HK-2 (cell line): ENCODE data around the gene SZRD1.

ENCODE experiments used
- DNase-seq: peaks from one replicate; pipeline ENCODE4 v3.0.0-alpha.2; 2018; ENCODE audit not compliant: unreplicated experiment

Gene SZRD1

GRCh38 chr1:16438924-16439323 lies 71.9 kb downstream of the SZRD1 start:
- no peak for DNase-seq

DNA sequence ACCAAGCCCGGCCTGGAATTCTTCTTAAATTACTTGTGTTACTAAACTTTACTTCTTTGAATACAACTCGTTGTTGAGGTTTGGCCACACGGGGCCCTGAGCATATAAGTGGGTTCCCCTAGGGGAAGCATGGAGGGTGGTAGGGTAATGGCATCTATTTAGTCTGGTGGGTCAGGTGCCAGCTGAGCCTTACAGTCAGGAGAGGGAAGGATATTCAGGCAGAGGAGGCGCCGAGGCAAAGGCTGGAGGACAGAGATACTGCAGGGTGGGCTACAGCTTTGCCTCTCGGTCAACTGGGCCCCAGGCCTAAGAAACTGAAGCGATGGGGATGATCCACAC lies 73.1 kb downstream of the SZRD1 start:
- no peak for DNase-seq

DNA sequence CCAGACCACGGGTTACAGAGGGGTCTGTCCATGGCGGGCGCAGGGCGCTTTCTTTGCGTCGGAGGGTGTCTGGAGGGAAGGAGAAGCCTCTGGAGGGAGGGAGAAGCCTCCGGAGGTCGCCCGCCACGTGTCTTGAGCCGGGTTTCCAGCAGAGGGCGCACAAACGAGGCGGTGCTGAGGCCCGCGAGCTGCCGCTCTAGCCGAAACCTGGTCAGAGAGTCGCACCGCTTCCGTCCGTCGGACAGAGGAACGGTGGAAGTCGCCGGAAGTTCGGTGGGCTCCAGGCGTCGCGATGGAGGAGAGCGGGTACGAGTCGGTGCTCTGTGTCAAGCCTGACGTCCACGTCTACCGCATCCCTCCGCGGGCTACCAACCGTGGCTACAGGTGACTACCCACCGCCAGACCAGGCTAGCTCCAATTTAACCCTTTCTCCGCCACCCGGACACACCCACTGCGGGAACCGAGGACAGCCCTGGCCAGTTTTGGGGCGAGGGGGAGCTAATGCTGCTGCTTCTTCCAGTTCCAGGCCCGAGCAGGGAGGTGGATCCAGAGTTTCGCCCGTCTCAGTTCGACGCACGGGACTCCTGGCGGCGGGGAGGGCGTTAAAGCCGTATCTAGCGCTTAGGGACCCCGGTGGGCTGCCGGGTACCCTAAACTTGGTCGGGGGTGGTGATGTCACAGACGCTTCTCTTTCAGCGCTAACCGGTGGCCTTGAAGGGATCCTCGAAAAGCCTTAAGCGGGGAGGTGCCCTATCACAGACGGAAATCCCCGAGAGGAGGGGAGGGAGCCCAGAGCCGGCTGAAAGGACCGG lies 73.6 kb downstream of the SZRD1 start, which contains the start of gene NECAP2:
Gene NECAP2, plus strand, starts transcription at position 255 of the 812 bp plus-strand sequence. Its CDS starts 38 bp downstream, at position 293.
- DNase-seq, result peak; percentile 96

DNA sequence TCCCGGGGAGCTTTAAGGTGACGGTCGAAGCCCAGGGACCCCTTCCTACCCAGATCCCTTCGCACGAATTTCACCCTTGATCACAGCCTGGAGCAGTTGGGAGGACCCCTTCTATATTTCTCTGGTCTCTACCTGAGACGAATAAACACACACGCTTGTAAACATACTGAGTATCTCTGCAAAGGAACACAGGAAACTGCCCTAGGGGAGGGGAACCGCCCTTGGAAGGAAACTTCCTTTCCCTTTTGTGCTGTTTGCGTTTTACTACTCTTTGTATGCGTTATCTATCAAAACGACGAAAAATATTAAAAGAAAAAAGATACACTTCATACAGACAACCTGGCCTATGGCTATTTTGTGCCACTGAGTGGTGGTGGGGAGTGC lies 74.2 kb downstream of the SZRD1 start:
- DNase-seq, result no peak

DNA sequence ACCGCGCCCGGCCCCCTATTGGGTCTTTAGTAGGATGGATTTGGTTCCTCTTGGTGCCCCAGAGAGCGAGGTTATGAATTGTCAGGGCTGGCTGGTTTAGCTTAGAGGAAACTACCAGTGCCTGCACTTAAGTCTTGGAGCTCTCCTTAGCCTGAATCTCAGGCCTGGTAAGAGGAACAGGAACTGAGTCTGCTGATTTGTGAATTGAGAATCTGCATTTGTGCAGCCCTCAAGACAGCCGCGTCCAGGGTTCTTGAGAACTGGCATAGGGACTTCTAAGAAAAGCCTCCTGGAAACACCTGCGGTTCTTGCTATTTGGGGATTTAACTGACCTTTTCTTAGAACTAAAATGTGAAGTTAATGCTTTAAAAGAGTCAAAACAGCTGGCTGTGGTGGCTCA lies 75.2 kb downstream of the SZRD1 start:
- DNase-seq, result no peak

DNA sequence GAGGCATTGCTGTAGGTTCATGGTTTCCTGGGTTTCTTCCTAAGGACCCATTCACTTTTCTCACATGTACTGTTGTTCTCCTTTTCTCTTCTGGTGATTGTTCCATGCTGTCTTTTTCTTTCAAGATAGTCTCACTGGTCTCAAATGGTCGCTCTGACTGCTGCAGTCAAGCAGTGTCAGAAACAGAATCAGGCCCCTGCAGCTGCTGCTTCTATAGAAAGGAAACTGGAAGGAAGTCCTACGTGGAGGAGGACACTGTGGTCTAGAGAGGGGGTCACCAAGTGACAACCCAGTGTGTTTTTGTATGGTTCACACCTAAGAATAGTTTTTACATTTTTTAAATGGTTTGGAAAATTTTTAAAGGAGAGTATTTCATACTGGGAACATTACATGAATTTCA lies 75.9 kb downstream of the SZRD1 start:
- no peak for DNase-seq

DNA sequence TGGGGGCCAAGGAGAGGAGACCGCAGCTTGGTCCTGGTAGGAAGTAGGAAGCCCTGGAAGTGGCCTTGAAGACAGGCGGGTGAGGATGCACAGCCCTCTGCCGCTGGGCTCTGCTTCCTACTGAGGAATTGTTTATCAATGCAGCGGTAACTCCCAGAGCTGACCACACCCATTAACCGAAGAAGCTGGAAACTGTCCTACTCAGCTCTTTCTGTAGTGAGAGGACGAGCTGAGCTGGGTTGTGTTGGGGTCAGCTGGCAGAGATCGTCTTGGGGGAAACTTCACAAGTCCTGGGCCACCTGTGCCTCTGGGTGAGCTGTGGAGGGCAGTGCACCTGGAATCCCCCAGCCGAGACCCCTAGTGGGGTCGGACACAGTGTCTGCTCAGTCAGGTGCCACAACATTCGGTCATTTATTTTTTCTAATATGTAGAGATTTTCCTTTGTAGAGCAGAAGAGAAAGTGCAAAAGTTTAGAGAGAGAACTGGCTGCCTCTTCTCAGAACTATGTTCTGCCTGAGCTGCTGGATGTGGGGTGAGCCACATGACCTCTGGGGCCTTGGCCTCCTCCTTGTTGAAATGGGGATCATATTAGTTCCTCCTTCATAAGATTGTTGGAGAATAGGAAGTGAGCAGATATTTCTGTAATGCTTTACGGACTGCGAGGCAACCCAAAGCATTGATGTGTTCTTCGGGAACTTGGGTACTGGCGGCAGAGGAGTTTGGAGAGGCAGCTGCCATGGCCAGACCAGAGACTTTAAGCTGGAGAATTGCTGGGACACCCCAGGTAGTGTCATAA lies 77.1 kb downstream of the SZRD1 start:
- no peak for DNase-seq

DNA sequence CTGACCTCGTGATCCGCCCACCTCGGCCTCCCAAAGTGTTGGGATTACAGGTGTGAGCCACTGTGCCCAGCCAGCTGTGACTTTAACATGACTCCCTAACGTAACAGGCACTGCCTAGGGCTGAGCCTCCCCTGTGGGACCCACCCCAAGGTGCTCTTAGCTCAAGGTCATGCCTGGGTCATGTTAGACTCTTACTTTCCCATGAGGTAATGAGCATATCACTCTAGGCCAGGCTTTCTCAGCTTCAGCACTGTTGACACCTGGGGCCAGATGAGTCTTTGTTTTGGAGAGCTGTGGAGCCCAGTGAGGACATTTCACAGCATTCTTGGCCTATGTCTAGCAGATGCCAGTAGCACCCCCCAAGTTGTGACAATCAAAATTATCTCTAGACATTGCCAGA lies 78.0 kb downstream of the SZRD1 start:
- no peak for DNase-seq

GRCh38 chr1:16446116-16446515 lies 79.1 kb downstream of the SZRD1 start:
- DNase-seq, result no peak

- no peak for DNase-seq
Observed at GRCh38 chr1:16447641-16448040, 80.6 kb downstream of the SZRD1 start.
